ENCODE data around the gene NAGA.

DNA sequence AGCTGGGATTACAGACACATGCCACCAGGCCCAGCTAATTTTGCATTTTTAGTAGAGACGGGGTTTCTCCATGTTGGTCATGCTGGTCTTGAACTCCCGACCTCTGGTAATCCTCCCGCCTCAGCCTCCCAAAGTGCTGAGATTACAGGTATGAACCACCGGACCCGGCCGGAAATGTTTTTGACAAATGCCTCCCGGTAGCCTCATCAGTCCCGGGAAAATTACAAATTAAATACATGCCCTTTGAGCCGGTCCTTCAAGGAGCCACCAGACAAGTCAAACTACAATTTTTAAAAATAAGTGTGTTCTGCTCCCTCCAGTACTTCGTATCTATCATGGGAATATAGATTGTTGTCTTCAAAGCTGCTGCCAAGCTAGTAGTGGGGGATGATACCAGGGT is 54.5 kb downstream of the NAGA start:
- TF ChIP-seq, protein P1, sequence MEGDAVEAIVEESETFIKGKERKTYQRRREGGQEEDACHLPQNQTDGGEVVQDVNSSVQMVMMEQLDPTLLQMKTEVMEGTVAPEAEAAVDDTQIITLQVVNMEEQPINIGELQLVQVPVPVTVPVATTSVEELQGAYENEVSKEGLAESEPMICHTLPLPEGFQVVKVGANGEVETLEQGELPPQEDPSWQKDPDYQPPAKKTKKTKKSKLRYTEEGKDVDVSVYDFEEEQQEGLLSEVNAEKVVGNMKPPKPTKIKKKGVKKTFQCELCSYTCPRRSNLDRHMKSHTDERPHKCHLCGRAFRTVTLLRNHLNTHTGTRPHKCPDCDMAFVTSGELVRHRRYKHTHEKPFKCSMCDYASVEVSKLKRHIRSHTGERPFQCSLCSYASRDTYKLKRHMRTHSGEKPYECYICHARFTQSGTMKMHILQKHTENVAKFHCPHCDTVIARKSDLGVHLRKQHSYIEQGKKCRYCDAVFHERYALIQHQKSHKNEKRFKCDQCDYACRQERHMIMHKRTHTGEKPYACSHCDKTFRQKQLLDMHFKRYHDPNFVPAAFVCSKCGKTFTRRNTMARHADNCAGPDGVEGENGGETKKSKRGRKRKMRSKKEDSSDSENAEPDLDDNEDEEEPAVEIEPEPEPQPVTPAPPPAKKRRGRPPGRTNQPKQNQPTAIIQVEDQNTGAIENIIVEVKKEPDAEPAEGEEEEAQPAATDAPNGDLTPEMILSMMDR (conservative IDR thresholded peaks at IDR 0.05; ENCODE audit: low read length): no peak
- no peak for TF ChIP-seq EZH2phosphoT487 (IDR thresholded peaks at IDR 0.05; ENCODE audit: borderline replicate concordance, low read depth, low read length)
